RWPE1 (cell line): ENCODE results near the gene ATP6V1G1.
"Not testable (repeated sequence)": the region's sequence is repeated elsewhere in the genome, so short reads cannot be mapped to it uniquely, and the experiment has no call there.

Experiments used
- CTCF ChIA-PET: fragments of 350-600 bp; sonication (Branson Sonifier 250); formaldehyde crosslinking; extraction: SDS; loops from one replicate; lab custom pipeline; 2021; lab: Yijun Ruan, JAX
- POLR2A ChIA-PET: fragments of 400-600 bp; formaldehyde crosslinking; extraction: SDS; loops from one replicate; lab custom pipeline; 2020; ENCODE audit warnings: antibody characterized with exemption; ENCODE audit not compliant: low non-redundant PET; lab: Yijun Ruan, JAX
- DNase-seq: peaks from one replicate; pipeline ENCODE4 v3.0.0; 2012; ENCODE audit warnings: low spot score
- H3K27ac ChIP-seq: fragments of 450-650 bp; 2 replicates; pipeline ENCODE4 v1.5.1; 2017
- CTCF ChIP-seq: fragments of 450-650 bp; conservative IDR thresholded peaks from 2 replicates; pipeline ENCODE4 v1.5.1; 2017; ENCODE audit warnings: low read depth, mild to moderate bottlenecking

The ATP6V1G1 gene

GRCh38 chr9:114588651-114589526 is 1.3 kb downstream of the ATP6V1G1 start:
- no peak for TF ChIP-seq CTCF
- ChIA-PET CTCF (interaction anchor here (0.6 to 2.4 kb wide), 6 partner anchors 33 to 185 kb away, joined by 3 to 16 read pairs (median 3); partner anchors contain the start of gene WHRN), POLR2A (interaction anchor here (1.3 kb wide), 1 partner anchor 51 kb away, joined by 4 read pairs; no protein-coding TSS in a partner anchor)
- peak; percentile 57 for DNase-seq
- no peak overlapping the region for H3K27ac ChIP-seq

- no peak for TF ChIP-seq CTCF
- no peak for DNase-seq
- ChIA-PET CTCF (interaction anchor here (0.7 kb wide), 1 partner anchor 825 kb away, joined by 5 read pairs; no protein-coding TSS in a partner anchor), POLR2A (no interaction called here)
- H3K27ac ChIP-seq: peak overlapping the region; percentile 55; the same call in 1 of the 2 replicates
Observed at GRCh38 chr9:114590328-114590727, 2.8 kb downstream of the ATP6V1G1 start.

GRCh38 chr9:114591291-114591787 is 3.8 kb downstream of the ATP6V1G1 start:
- ChIA-PET POLR2A (no interaction called here), CTCF (interaction anchor here (0.6 to 1.8 kb wide), 6 partner anchors 54 to 824 kb away, joined by 3 to 12 read pairs (median 4); no protein-coding TSS in a partner anchor)
- no peak for TF ChIP-seq CTCF
- no peak overlapping the region for H3K27ac ChIP-seq
- no peak for DNase-seq

GRCh38 chr9:114591849-114592248 is 4.3 kb downstream of the ATP6V1G1 start:
- H3K27ac ChIP-seq: no peak overlapping the region
- TF ChIP-seq CTCF: no peak
- DNase-seq: no peak
- ChIA-PET CTCF (interaction anchor here (0.6 to 1.8 kb wide), 8 partner anchors 54 to 187 kb away, joined by 3 to 12 read pairs (median 4); no protein-coding TSS in a partner anchor), POLR2A (no interaction called here)

- TF ChIP-seq CTCF: no peak; the same call in 1 of the 2 replicates
- H3K27ac ChIP-seq: no peak overlapping the region
- peak; percentile 59 for DNase-seq
- POLR2A ChIA-PET: no interaction called here
- CTCF ChIA-PET: interaction anchor here (0.5 to 1.8 kb wide), 10 partner anchors 18 to 500 kb away, joined by 3 to 12 read pairs (median 3); no protein-coding TSS in a partner anchor
Observed at GRCh38 chr9:114592356-114592755, 4.8 kb downstream of the ATP6V1G1 start.

- ChIA-PET CTCF (interaction anchor here (1.5 kb wide), 1 partner anchor 188 kb away, joined by 3 read pairs; no protein-coding TSS in a partner anchor), POLR2A (no interaction called here)
- no peak for DNase-seq
- no peak for TF ChIP-seq CTCF
- H3K27ac ChIP-seq: no peak overlapping the region
Observed at GRCh38 chr9:114594136-114594535, 6.6 kb downstream of the ATP6V1G1 start.

GRCh38 chr9:114600502-114601248 is 13.1 kb downstream of the ATP6V1G1 start:
- ChIA-PET CTCF (interaction anchor here (0.7 kb wide), 1 partner anchor 1780 kb away, joined by 3 read pairs; no protein-coding TSS in a partner anchor), POLR2A (interaction anchor here (0.7 kb wide), 1 partner anchor 60 kb away, joined by 4 read pairs; no protein-coding TSS in a partner anchor)
- H3K27ac ChIP-seq, DNase-seq: not testable (repeated sequence)

- POLR2A ChIA-PET, CTCF ChIA-PET, DNase-seq, H3K27ac ChIP-seq: not testable (repeated sequence)
Observed at GRCh38 chr9:114601787-114602186, 14.2 kb downstream of the ATP6V1G1 start.
